Hypothalamus (tissue), 51 donors: ENCODE data around the gene EVA1C.
"Not testable (repeated sequence)": the region's sequence is repeated elsewhere in the genome, so short reads cannot be mapped to it uniquely, and the experiment has no call there.

ENCODE experiments used
- DNase-seq, 51 donors: peaks; one replicate each; lab custom pipeline; 2025; lab: John Stamatoyannopoulos, UW

The EVA1C gene

DNA sequence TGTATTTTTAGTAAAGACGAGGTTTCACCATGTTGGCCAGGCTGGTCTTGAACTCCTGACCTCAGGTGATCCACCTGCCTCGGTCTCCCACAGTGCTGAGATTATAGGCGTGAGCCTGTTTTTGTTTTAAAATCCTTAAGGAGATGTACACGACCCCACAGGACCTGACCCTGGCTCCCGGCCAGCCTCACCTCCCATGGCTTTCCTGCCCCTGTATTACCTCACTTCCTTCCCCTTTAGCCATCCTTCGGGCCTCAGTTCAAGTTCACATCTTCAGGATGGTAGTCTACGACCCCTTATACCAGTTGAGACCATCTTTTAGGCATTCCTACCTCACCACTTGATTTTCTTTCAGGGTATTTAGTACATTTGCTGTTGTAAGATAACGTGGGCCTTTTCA is 136.5 kb downstream of the EVA1C start:
- no peak for DNase-seq

DNA sequence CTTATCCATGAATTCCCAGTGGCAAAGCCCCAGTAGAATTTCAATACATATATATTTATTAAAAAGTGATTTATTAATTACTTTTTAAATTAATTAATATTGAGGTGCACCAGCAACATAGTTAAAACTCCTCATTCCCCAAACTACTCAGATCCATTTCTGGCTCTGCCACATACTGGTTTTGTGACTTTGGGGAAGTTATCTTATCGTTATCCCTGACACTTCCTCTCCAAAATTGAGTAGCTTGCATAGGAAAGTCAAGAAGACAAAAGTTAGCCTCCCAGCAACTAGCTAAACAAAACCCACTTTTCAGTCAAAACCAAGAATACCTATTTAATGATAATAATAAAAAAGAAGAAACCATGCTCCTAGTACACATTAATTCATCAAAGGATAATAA is 136.9 kb downstream of the EVA1C start:
- no peak for DNase-seq

DNA sequence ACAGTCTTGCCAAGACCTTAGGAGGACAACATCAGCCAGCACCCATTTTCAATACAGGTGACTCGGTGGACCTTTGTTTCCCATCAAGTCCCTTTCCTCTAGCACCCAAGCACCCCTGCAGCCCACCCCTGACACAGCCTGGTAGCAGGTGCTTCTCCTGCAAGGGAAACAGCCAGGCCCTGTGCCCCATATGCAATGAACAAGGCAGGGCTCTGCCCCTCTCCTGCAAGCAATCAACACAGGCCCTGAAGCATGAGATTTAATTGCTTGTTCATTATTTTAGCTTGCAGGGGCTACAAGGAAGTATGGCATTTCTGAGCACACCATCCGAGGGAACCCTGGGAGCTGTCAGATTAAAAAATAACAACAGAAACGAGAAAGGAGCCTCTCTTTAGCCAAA is 137.4 kb downstream of the EVA1C start:
- no peak for DNase-seq

DNA sequence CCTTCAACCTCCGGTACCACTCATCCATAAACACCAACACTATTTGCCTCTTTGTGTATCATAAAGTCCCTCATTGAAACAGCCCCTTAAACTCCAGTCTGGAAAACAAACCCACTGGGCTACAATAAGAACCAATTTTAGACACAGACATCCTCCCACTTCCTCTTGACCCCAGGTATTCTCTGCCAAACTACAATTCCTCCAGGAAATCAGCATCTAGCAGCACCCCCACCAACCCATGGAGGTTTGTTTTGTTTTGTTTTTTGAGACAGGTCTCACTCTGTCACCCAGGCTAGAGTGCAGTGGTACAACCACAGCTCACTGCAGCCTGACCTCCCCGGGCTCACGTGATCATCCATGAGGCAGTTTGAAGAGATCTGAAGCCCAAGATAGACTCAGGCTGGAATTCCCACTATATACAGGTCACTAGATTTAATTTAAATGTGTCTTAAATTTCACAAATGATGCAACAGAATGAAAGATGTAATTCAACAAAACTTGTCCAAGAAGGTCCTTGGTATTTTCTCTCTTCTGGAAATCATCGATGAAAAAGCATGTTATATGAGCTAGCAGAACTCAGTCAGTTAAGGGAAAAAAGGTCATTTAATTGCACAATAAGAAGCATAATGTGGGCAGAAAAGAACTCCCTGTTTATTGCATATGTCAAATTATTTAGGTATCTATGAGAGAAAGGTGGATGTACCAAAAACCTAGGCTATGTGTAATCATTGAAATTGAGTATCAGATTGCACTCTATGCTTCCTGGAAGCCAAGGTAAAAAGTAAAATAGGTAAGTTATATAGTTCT is 142.5 kb downstream of the EVA1C start:
- DNase-seq, result no peak

DNA sequence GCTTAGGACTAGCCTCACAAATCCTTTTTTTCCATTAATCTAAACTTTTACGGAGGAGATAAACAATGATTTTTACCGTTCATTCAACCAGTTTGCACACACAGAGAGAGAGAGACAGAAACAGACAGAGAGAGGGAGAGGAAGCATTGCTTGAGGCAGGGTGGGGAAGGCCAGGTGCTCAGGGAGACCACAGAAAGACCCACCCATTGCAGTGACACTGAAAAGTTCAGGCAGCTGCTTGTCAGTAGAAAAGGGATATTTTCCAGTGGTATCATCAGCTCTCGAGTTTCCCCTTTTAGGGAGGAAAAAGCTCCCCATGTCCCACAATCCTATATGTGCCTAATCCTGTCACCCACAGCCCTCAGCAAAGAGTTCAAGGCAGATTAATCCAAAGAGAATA is 145.6 kb downstream of the EVA1C start:
- no peak for DNase-seq

DNA sequence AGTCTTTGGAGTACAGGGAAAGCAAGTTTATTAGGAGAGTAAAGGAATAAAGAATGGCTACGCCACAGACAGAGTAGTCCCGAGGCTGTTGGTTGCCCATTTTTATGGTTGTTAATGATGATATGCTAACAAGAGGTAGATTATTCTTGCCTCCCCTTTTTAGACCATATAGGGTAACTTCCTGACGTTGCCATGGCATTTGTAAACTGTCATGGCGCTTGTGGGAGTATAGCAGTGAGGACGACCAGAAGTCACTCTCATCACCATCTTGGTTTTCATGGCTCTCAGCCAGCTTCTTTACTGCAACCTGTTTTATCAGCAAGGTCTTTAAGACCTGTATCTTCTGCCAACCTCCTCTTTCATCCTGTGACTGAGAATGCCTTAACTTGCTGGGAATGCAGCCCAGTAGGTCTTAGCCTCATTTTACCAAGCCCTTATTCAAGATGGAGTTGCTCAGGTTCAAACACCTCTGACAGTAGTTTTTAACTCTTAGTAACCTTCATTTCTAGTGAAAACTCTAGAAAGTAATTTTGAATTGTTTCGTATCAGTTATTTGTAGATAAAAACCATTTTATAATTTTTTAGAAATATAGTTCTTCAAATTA is 146.6 kb downstream of the EVA1C start:
- no peak for DNase-seq

DNA sequence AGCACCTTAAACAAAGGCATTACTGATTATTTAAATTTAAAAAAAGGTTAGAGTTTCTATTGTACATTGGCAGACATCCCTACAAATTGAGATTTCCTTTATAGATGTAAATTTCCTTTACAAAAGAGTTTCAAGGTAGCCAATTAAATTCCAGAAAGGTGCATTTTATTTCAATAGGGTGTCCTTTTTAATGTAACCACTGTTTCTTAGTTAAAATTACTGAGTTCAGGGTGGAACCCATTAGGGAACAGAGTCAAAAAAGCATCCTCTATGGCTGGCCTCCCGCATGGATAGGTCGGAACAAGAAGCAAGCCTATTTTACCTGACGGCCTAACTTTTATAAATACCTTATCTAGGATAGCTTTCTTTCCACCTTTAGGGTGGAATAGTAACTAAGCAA is 148.4 kb downstream of the EVA1C start:
- DNase-seq, result no peak

DNA sequence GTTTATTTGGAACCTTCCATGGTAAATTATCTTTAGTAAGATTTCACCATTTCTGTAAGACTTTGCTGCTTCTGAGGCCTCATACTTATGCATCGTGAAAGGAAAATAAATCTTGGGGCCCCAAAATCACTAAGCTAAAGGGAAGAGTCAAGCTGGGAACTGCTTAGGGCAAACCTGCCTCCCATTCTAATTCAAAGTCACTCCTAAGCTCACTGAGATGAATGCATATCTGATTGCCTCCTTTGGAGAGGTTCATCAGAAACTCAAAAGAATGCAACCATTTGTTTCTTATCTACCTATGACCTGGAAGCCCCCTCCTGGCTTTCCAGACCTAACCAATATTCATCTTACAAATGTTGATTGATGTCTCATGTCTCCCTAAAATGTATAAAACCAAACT is 149.0 kb downstream of the EVA1C start:
- not testable (repeated sequence) for DNase-seq

DNA sequence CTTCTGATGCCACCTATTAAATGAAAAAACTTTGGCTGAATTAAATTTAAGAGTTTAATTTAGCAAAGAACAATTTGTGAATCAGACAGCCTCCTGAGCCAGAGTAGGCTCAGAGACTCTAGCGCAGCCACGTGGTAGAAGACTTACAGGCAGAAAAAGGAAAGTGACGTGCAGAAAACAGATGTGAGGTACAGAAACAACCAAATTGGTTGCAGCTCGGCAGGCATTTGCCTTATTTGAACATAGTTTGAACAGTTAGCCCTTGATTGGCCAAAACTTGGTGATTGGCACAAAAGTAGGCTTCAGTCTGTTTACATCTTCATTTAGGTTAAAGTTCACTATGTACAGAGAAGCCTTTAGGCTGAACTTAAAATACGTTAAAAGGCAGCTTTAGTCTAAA is 149.9 kb downstream of the EVA1C start:
- DNase-seq, result peak in 3 of 51 donors; percentile 4 to 22 (median 9)

DNA sequence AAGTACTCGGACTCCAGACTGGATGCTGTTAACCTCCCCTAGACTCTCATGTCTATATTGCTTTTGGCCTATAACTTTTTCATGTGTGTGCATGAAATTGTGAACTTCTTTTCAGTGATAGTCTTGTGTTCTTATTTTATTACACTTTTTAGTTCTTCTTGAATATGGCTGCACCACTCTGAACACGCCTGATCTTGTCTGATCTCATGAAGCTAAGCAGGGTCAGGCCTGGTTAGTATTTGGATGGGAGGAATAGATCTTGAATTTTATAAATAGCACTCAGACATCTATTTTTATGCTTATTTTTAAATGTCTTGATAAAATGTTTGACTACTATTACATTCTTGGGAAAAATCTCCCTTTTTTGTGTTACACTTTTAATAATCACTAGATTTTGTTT is 150.4 kb downstream of the EVA1C start:
- DNase-seq, result no peak
